ENCODE data around the gene DCX. TPM values are rescaled to one million over a fixed set of nuclear protein-coding genes. Genes with fewer than 3 reads are reported as not detected.

Gene DCX
- total RNA-seq, 2 experiments from 2014 or later, result not detected

GRCh38 chrX:111309083-111309482 is 102.9 kb downstream of the DCX start:
- ChIA-PET POLR2A (no interaction called here), CTCF (no interaction called here)
- no peaks in the 10 kb centered on the region for H3K27me3 Mint-ChIP-seq
- no peaks in the 10 kb centered on the region for H3K36me3 Mint-ChIP-seq (ENCODE audit: low read depth)
- H3K9me3 Mint-ChIP-seq, result no peaks in the 10 kb centered on the region
- no peaks in the 10 kb centered on the region for H3K4me1 Mint-ChIP-seq (ENCODE audit: low read depth)
- no peak overlapping the region for H3K4me3 Mint-ChIP-seq
- ATAC-seq (no peak), DNase-seq (no peak)
- no peak overlapping the region for H3K27ac Mint-ChIP-seq
- intact Hi-C loops (cut with micrococcal nuclease), result no loop called here
- no peak for TF ChIP-seq CTCF (IDR thresholded peaks at IDR 0.05)

- H3K4me3 Mint-ChIP-seq, result no peak overlapping the region
- no peak for ATAC-seq
These were observed 104.0 kb downstream of the DCX start for GRCh38 chrX:111308039-111308438.

GRCh38 chrX:111302284-111302683 is 109.7 kb downstream of the DCX start:
- Mint-ChIP-seq H3K36me3 (ENCODE audit: low read depth) (no peaks in the 10 kb centered on the region), H3K4me1 (ENCODE audit: low read depth) (no peaks in the 10 kb centered on the region), H3K4me3 (no peak overlapping the region), H3K9me3 (no peaks in the 10 kb centered on the region), H3K27ac (no peak overlapping the region), H3K27me3 (no peaks in the 10 kb centered on the region)
- DNase-seq (no peak), ATAC-seq (no peak)
- ChIA-PET CTCF (no interaction called here), POLR2A (no interaction called here)
- TF ChIP-seq CTCF (IDR thresholded peaks at IDR 0.05), result no peak
- intact Hi-C loops (cut with micrococcal nuclease), result no loop called here

More at GRCh38 chrX:111308039-111308438, 104.0 kb downstream of the DCX start:
- POLR2A ChIA-PET, result no interaction called here
- no peak for TF ChIP-seq CTCF (IDR thresholded peaks at IDR 0.05)
- Mint-ChIP-seq H3K4me1 (ENCODE audit: low read depth) (no peaks in the 10 kb centered on the region), H3K27ac (no peak overlapping the region), H3K9me3 (no peaks in the 10 kb centered on the region), H3K27me3 (no peaks in the 10 kb centered on the region), H3K36me3 (ENCODE audit: low read depth) (no peaks in the 10 kb centered on the region)
- intact Hi-C loops (cut with micrococcal nuclease), result no loop called here
- DNase-seq, result no peak
- CTCF ChIA-PET, result no interaction called here

- Mint-ChIP-seq H3K36me3 (ENCODE audit: low read depth) (no peaks in the 10 kb centered on the region), H3K4me3 (no peak overlapping the region), H3K9me3 (no peaks in the 10 kb centered on the region), H3K4me1 (ENCODE audit: low read depth) (no peaks in the 10 kb centered on the region), H3K27ac (no peak overlapping the region), H3K27me3 (no peaks in the 10 kb centered on the region)
- POLR2A ChIA-PET, result no interaction called here
- TF ChIP-seq CTCF (IDR thresholded peaks at IDR 0.05), result no peak
- CTCF ChIA-PET, result no interaction called here
- ATAC-seq, result no peak
- DNase-seq, result no peak
- intact Hi-C loops (cut with micrococcal nuclease), result no loop called here
These were observed 123.2 kb downstream of the DCX start for GRCh38 chrX:111288841-111289240.

- no peaks in the 10 kb centered on the region for H3K4me1 Mint-ChIP-seq (ENCODE audit: low read depth)
- POLR2A ChIA-PET, result no interaction called here
- no peak for DNase-seq
- H3K36me3 Mint-ChIP-seq (ENCODE audit: low read depth), result no peaks in the 10 kb centered on the region
- no peaks in the 10 kb centered on the region for H3K27me3 Mint-ChIP-seq
- CTCF ChIA-PET, result no interaction called here
- H3K27ac Mint-ChIP-seq, result no peak overlapping the region
- no peak overlapping the region for H3K4me3 Mint-ChIP-seq
- intact Hi-C loops (cut with micrococcal nuclease), result no loop called here
- TF ChIP-seq CTCF (IDR thresholded peaks at IDR 0.05), result no peak
- no peak for ATAC-seq
- no peaks in the 10 kb centered on the region for H3K9me3 Mint-ChIP-seq
These were observed 127.2 kb downstream of the DCX start for GRCh38 chrX:111284631-111285293.

Data from activated CD8-positive, alpha-beta T cell treated with anti-CD3 and anti-CD28 coated beads for 36 hours (primary cell).